B cell (primary cell): Measurements from ENCODE around the gene C9orf152. TPM values are rescaled to one million over a fixed set of nuclear protein-coding genes. Genes with fewer than 3 reads are reported as not detected.

Experiments used
- ATAC-seq: fragments of 200-7000 bp; cut with Tn5 transposase; one replicate; pipeline ENCODE4 v1.10.0; 2021; ENCODE audit warnings: low read depth, mild to moderate bottlenecking, moderate number of reproducible peaks, moderate library complexity
- CTCF ChIA-PET: fragments of 350-600 bp; sonication (Branson Sonifier 250); formaldehyde crosslinking; loops from one replicate; lab custom pipeline; 2021; ENCODE audit warnings: antibody characterized with exemption, inconsistent platforms; lab: Charles Lee
- POLR2A ChIA-PET: fragments of 350-600 bp; sonication (Branson Sonifier 250); formaldehyde crosslinking; loops from one replicate; lab custom pipeline; 2021; ENCODE audit warnings: antibody characterized with exemption; lab: Charles Lee
- DNase-seq: peaks from one replicate; pipeline ENCODE4 v3.0.0; 2013
- H2AFZ ChIP-seq: 2 replicates; pipeline ENCODE4 v1.6.1; 2012; ENCODE audit warnings: mild to moderate bottlenecking, low read depth, low read length; ENCODE audit not compliant: insufficient read depth, poor library complexity, severe bottlenecking
- H3K27ac ChIP-seq, 2 donors: 1 replicate in 1 of 2; 2 replicates in 1 of 2; pipeline ENCODE4 v1.5.1; 2012 to 2013; ENCODE audit warnings: low read length in 2 of 2, mild to moderate bottlenecking in 2 of 2, moderate library complexity in 1 of 2
- H3K27me3 ChIP-seq, 4 experiments: fragments of 200-600 bp in 1 of 4; sonication (generic) in 1 of 4; replicated peaks in 1 of 4; 1 replicate in 2 of 4; 2 replicates in 2 of 4; pipeline versions ENCODE4 v1.6.1 to v1.7.0; 2013 to 2016; ENCODE audit warnings: low read length in 3 of 4, mild to moderate bottlenecking in 2 of 4, mixed read lengths in 1 of 4, moderate library complexity in 1 of 4; ENCODE audit not compliant: insufficient read depth in 4 of 4, control insufficient read depth in 3 of 4; ENCODE audit errors: control extremely low read depth in 1 of 4
- H3K36me3 ChIP-seq, 2 experiments: replicated peaks in 1 of 2; 1 replicate in 1 of 2; 2 replicates in 1 of 2; pipeline versions ENCODE4 v1.6.1 to v1.7.1; 2013; ENCODE audit warnings: low read length in 1 of 2; ENCODE audit not compliant: insufficient read depth in 2 of 2, control insufficient read depth in 1 of 2; ENCODE audit errors: control extremely low read depth in 1 of 2, extremely low read depth in 1 of 2
- H3K4me1 ChIP-seq, 2 donors: fragments of 200-600 bp in 1 of 2; sonication (generic) in 1 of 2; 1 replicate in 1 of 2; 2 replicates in 1 of 2; pipeline versions ENCODE4 v1.5.1 to v1.6.1; 2013 to 2017; ENCODE audit warnings: low read length in 2 of 2; ENCODE audit not compliant: control insufficient read depth in 2 of 2, insufficient read depth in 2 of 2
- H3K4me2 ChIP-seq: replicated peaks from 2 replicates; pipeline ENCODE3; 2012; ENCODE audit warnings: mild to moderate bottlenecking, low read depth, low read length; ENCODE audit not compliant: poor library complexity, severe bottlenecking
- H3K4me3 ChIP-seq, 5 experiments: fragments of 200-600 bp in 1 of 5; sonication (generic) in 1 of 5; 1 replicate in 3 of 5; 2 replicates in 2 of 5; pipeline versions ENCODE4 v1.5.1 to v1.7.0; 2011 to 2016; ENCODE audit warnings: low read length in 4 of 5, mild to moderate bottlenecking in 4 of 5, low read depth in 2 of 5, control low read depth in 1 of 5, moderate library complexity in 1 of 5; ENCODE audit not compliant: insufficient read depth in 1 of 5; ENCODE audit errors: control extremely low read depth in 1 of 5, extremely low read depth in 1 of 5
- H3K79me2 ChIP-seq: fragments of 200-600 bp; sonication (generic); one replicate; pipeline ENCODE4 v1.6.0; 2016; ENCODE audit warnings: low read length; ENCODE audit not compliant: control insufficient read depth, insufficient read depth
- H3K9ac ChIP-seq: fragments of 200-600 bp; sonication (generic); 2 replicates; pipeline ENCODE4 v1.6.1; 2017; ENCODE audit warnings: mild to moderate bottlenecking, low read length, moderate library complexity
- H3K9me3 ChIP-seq, 3 donors: one replicate each; pipeline versions ENCODE4 v1.6.1 to v1.7.1; 2013; ENCODE audit warnings: low read length in 2 of 3; ENCODE audit not compliant: control insufficient read depth in 2 of 3, insufficient read depth in 1 of 3; ENCODE audit errors: control extremely low read depth in 1 of 3
- H4K20me1 ChIP-seq: 2 replicates; pipeline ENCODE4 v1.6.0; 2012; ENCODE audit warnings: mild to moderate bottlenecking, low read length; ENCODE audit not compliant: insufficient read depth, control insufficient read depth, poor library complexity, severe bottlenecking
- H3K27ac Mint-ChIP-seq: one replicate; pipeline ENCODE4 v1.8.0; 2021; ENCODE audit warnings: mixed read lengths
- H3K27me3 Mint-ChIP-seq: one replicate; pipeline ENCODE4 v1.8.0; 2021; ENCODE audit warnings: mixed read lengths
- H3K4me1 Mint-ChIP-seq: one replicate; pipeline ENCODE4 v1.8.0; 2021; ENCODE audit warnings: mixed read lengths
- H3K4me3 Mint-ChIP-seq: one replicate; pipeline ENCODE4 v1.8.0; 2021; ENCODE audit warnings: mixed read lengths
- H3K9me3 Mint-ChIP-seq: one replicate; pipeline ENCODE4 v1.8.0; 2022; ENCODE audit warnings: mixed read lengths; ENCODE audit not compliant: insufficient read depth
- EZH2 ChIP-seq: IDR thresholded peaks from 2 replicates; pipeline ENCODE4 v1.6.1; 2012; ENCODE audit warnings: borderline replicate concordance, low read depth, mild to moderate bottlenecking, moderate library complexity, low read length; ENCODE audit not compliant: insufficient read depth, poor library complexity, severe bottlenecking
- WGBS: methylation state at CpG from one replicate; pipeline ENCODE4 v1.1.5; 2013; ENCODE audit warnings: missing lambda C conversion rate; ENCODE audit not compliant: insufficient coverage; 5-methylcytosine and 5-hydroxymethylcytosine counted together
- intact Hi-C: fragments of 100-400 bp; cut with micrococcal nuclease; formaldehyde crosslinking; loops from one replicate; pipeline ENCODE4 v1.10.0; 2022
- polyA plus RNA-seq: library from polyadenylated mRNA; depleted of rRNA; stranded (reverse); fragments of >200 nt; gene quantifications from 2 replicates; pipeline ENCODE4 v1.2.3, GENCODE V29; 2012
- total RNA-seq, 2 donors: library from RNA; stranded (reverse); fragments of 120-200 nt in 1 of 2; gene quantifications; 1 replicate in 1 of 2; 2 replicates in 1 of 2; pipeline versions ENCODE4 v1.2.3 to v1.2.4, GENCODE V29; 2013 to 2022
- TF ChIP-seq, protein P1 (sequence below): fragments of 200-600 bp; IDR thresholded peaks from one replicate; pipeline ENCODE4 v1.8.0; 2022; ENCODE audit warnings: antibody characterized with exemption, mild to moderate bottlenecking

The C9orf152 gene
- total and polyA plus RNA-seq, 2 donors (not counting 1 experiment from before 2014, with no cell fraction given) = not detected

DNA sequence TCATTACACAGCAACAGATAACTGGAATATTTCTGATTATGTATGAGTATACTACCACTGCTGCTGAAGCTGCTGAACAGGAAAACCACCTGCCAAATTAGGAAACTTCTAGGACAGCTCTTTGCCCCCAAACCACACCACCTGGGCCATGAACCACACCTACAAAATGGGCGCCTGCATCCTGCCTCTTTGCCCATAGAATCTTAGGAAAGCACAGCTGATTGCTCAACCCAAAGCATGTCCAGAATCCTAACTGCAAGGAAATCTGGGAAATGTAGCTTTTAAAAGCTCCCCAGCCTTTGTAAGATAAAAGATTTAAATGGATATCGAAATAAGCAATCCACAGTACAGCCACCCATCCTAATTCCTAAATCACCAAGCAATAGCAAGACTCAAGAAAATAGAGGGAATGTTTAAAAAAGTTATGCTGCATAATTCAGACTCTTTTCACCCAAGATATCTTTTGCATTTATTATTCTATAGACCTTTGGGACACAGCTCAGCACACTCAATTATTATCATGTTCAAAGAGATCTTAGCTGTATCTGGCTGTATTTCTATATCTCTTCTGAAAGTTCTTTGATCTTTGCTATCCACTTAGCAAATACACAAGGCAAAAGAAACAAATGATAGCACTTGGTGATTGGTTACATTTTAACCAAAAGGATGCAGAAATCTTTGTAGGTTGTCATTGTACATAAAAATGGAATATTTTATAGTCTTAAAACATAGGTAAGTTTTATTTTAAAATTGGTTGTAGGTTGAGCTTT, 6.8 kb upstream of the C9orf152 start:
- no peaks in the 10 kb centered on the region for H3K9me3 ChIP-seq
- H3K27ac ChIP-seq = no peak overlapping the region
- Mint-ChIP-seq H3K27ac (no peak overlapping the region), H3K4me1 (peaks cover 3% of the 10 kb centered on the region), H3K27me3 (peaks cover 8% of the 10 kb centered on the region), H3K9me3 (peaks cover 3% of the 10 kb centered on the region), H3K4me3 (no peak overlapping the region)
- no CpG with 5 or more reads among the region's 2 CpGs for WGBS
- no peak for DNase-seq
- ChIA-PET POLR2A (no interaction called here), CTCF (interaction anchor here (0.9 to 10.6 kb wide), 8 partner anchors 13 to 640 kb away, joined by 3 to 148 read pairs (median 5); no protein-coding TSS in a partner anchor)
- no peak for ATAC-seq
- intact Hi-C loops = no loop called here
- no peak overlapping the region for H3K9ac ChIP-seq
- TF ChIP-seq EZH2 = no peak
- TF ChIP-seq, protein P1, sequence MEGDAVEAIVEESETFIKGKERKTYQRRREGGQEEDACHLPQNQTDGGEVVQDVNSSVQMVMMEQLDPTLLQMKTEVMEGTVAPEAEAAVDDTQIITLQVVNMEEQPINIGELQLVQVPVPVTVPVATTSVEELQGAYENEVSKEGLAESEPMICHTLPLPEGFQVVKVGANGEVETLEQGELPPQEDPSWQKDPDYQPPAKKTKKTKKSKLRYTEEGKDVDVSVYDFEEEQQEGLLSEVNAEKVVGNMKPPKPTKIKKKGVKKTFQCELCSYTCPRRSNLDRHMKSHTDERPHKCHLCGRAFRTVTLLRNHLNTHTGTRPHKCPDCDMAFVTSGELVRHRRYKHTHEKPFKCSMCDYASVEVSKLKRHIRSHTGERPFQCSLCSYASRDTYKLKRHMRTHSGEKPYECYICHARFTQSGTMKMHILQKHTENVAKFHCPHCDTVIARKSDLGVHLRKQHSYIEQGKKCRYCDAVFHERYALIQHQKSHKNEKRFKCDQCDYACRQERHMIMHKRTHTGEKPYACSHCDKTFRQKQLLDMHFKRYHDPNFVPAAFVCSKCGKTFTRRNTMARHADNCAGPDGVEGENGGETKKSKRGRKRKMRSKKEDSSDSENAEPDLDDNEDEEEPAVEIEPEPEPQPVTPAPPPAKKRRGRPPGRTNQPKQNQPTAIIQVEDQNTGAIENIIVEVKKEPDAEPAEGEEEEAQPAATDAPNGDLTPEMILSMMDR = no peak
- no peaks in the 10 kb centered on the region for H3K27me3 ChIP-seq
- no peak overlapping the region for H3K4me2 ChIP-seq
- no peak overlapping the region for H2AFZ ChIP-seq
- no peaks in the 10 kb centered on the region for H3K36me3 ChIP-seq
- no peaks in the 10 kb centered on the region for H3K4me1 ChIP-seq
- H4K20me1 ChIP-seq = no peaks in the 10 kb centered on the region
- no peak overlapping the region for H3K4me3 ChIP-seq
- H3K79me2 ChIP-seq = no peaks in the 10 kb centered on the region

DNA sequence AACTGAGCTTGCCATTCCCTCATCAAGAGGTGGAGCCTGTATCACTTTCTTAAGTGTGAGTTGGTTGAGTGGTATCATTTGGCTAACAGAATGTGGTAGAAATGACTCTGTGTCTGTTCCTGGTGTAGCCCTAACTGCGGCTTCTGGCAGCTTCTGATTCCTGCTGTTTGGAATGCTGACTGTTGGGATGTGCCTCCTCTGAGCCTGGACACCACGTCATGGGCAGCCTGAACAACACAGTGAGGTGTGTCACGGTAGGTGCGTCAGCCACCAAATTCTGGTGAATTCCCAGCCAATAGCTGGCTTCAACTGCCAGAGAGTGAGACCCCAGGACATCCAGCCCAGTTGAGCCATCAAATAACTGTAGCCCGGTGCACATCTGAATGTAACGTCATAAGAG, 6.1 kb upstream of the C9orf152 start:
- peaks cover 3% of the 10 kb centered on the region for H3K4me1 Mint-ChIP-seq
- whole genome bisulfite sequencing = 92% methylated on average over 6 of the region's 6 CpGs
- CTCF ChIA-PET = interaction anchor here (0.6 to 10.6 kb wide), 9 partner anchors 14 to 640 kb away, joined by 3 to 148 read pairs (median 5); no protein-coding TSS in a partner anchor
- DNase-seq (no peak), ATAC-seq (no peak)
- Histone ChIP-seq H3K4me3 (no peak overlapping the region), H3K9ac (no peak overlapping the region), H3K4me1 (no peaks in the 10 kb centered on the region), H2AFZ (no peak overlapping the region), H3K9me3 (no peaks in the 10 kb centered on the region), H3K36me3 (no peaks in the 10 kb centered on the region), H3K4me2 (no peak overlapping the region), H4K20me1 (no peaks in the 10 kb centered on the region), H3K27me3 (no peaks in the 10 kb centered on the region), H3K27ac (no peak overlapping the region), H3K79me2 (no peaks in the 10 kb centered on the region)
- TF ChIP-seq, protein P1 = no peak
- no peak for TF ChIP-seq EZH2
- peaks cover 2% of the 10 kb centered on the region for H3K27me3 Mint-ChIP-seq
- no peak overlapping the region for H3K4me3 Mint-ChIP-seq
- H3K27ac Mint-ChIP-seq = no peak overlapping the region
- POLR2A ChIA-PET = no interaction called here
- intact Hi-C loops = no loop called here
- peaks cover 3% of the 10 kb centered on the region for H3K9me3 Mint-ChIP-seq
